ENCODE measurements around the gene ADRA2B. TPM values are rescaled to one million over a fixed set of nuclear protein-coding genes. Genes with fewer than 3 reads are reported as not detected.

The ADRA2B gene
- total and polyA plus RNA-seq, 2 donors (not counting 3 experiments of a cell fraction or from before 2014, with no cell fraction given) = not detected

DNA sequence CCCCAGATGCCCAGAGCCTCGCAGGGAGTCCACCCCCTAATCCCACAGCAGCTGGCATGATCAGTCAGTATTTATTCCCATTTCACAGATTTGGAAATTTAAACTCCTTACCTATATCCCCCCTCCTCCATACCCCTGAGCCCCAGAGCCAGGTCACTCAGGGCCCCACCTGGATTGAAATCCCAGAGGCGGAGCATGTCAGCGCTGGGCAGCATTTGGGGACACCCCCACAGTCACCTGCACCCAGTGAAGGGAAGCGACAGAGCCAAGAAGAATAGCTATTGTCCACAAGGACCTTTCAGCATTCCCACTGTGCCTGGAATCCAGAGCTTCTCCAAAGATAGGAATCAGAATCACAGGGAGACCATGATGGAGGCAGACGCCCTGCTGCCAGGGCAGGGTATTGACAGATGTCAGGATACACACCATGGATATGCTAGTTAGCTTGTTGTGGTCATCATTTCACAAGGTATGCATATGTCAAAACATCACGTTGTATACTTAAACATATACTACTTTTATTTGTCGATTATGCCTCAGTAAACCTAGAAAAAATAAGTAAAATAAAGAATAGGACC lies 22.9 kb upstream of the ADRA2B start:
- no peak overlapping the region for H3K4me3 ChIP-seq (replicated peaks in 1 of 3; ENCODE audit: insufficient read depth in 1 of 3, low read depth in 1 of 3, low read length in 3 of 3)
- POLR2A ChIA-PET = no interaction called here
- no peak overlapping the region for H3K4me2 ChIP-seq (ENCODE audit: insufficient read depth, low read length)
- no peaks in the 10 kb centered on the region for H3K4me1 ChIP-seq (ENCODE audit: control insufficient read depth, extremely low read depth, insufficient read depth, low read length)
- H3K9ac ChIP-seq (replicated peaks; ENCODE audit: extremely low read depth, insufficient read depth, low read length) = no peak overlapping the region
- H3K27ac ChIP-seq (ENCODE audit: insufficient read depth, low read depth, low read length) = no peak overlapping the region
- no peak for FAIRE-seq
- no peaks in the 10 kb centered on the region for H3K36me3 ChIP-seq (ENCODE audit: control insufficient read depth in 2 of 2, extremely low read depth in 1 of 2, insufficient read depth in 2 of 2, low read length in 2 of 2)
- no peaks in the 10 kb centered on the region for H3K9me3 ChIP-seq (replicated peaks; ENCODE audit: control insufficient read depth, insufficient read depth, low read length)
- CTCF ChIA-PET = interaction anchor here (0.6 to 6.0 kb wide), 15 partner anchors 8 to 371 kb away, joined by 3 to 208 read pairs (median 4); partner anchors contain the start of genes CIAO1, ITPRIPL1 and TMEM127
- dilution Hi-C loops (cut with MboI; ENCODE audit: extremely low pct_ligation_motif_present, low sequenced_read_pairs) (no loop called here), intact Hi-C loops (cut with micrococcal nuclease) (loop anchor here (2.0 kb wide), 1 partner anchor 370 kb away; no protein-coding TSS in a partner anchor)
- H3K27me3 ChIP-seq (ENCODE audit: control insufficient read depth in 2 of 2, insufficient read depth in 2 of 2, low read length in 2 of 2) = peaks cover 0 to 3% of the 10 kb centered on the region in 2 experiments
- H2AFZ ChIP-seq (ENCODE audit: low read depth, low read length) = no peak overlapping the region
- no peaks in the 10 kb centered on the region for H3K9me1 ChIP-seq (replicated peaks; ENCODE audit: control insufficient read depth, extremely low read depth, insufficient read depth, low read length)
- no peak for DNase-seq (ENCODE audit: low read depth, low spot score)
- H3K79me2 ChIP-seq (ENCODE audit: control insufficient read depth, insufficient read depth, low read length) = no peaks in the 10 kb centered on the region
- H4K20me1 ChIP-seq (replicated peaks; ENCODE audit: control insufficient read depth, extremely low read depth, insufficient read depth, low read length) = no peaks in the 10 kb centered on the region
- TF ChIP-seq POLR2A (IDR thresholded peaks at IDR 0.05; ENCODE audit: low read depth, low read length) (no peak), POLR2AphosphoS5 (IDR thresholded peaks at IDR 0.05; ENCODE audit: insufficient read depth, low read depth, low read length) (no peak), EZH2 (IDR thresholded peaks at IDR 0.05; ENCODE audit: borderline replicate concordance, low read depth, low read length, severe bottlenecking) (no peak), JUN (IDR thresholded peaks at IDR 0.05; ENCODE audit: borderline replicate concordance, insufficient read depth, insufficient read length, low read depth) (no peak), MYC (IDR thresholded peaks at IDR 0.05; ENCODE audit: low read depth, low read length) (no peak), FOS (IDR thresholded peaks at IDR 0.05; ENCODE audit: borderline replicate concordance, insufficient read depth, low read length) (no peak), GATA2 (IDR thresholded peaks at IDR 0.05; ENCODE audit: insufficient read depth, insufficient read length, low read depth, low read length) (no peak)
- TF ChIP-seq, protein P1, sequence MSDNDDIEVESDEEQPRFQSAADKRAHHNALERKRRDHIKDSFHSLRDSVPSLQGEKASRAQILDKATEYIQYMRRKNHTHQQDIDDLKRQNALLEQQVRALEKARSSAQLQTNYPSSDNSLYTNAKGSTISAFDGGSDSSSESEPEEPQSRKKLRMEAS (IDR thresholded peaks at IDR 0.05; ENCODE audit: insufficient read depth, insufficient read length) = no peak
- TF ChIP-seq, protein P2, sequence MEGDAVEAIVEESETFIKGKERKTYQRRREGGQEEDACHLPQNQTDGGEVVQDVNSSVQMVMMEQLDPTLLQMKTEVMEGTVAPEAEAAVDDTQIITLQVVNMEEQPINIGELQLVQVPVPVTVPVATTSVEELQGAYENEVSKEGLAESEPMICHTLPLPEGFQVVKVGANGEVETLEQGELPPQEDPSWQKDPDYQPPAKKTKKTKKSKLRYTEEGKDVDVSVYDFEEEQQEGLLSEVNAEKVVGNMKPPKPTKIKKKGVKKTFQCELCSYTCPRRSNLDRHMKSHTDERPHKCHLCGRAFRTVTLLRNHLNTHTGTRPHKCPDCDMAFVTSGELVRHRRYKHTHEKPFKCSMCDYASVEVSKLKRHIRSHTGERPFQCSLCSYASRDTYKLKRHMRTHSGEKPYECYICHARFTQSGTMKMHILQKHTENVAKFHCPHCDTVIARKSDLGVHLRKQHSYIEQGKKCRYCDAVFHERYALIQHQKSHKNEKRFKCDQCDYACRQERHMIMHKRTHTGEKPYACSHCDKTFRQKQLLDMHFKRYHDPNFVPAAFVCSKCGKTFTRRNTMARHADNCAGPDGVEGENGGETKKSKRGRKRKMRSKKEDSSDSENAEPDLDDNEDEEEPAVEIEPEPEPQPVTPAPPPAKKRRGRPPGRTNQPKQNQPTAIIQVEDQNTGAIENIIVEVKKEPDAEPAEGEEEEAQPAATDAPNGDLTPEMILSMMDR (IDR thresholded peaks at IDR 0.05; ENCODE audit: extremely low read depth in 1 of 2, insufficient read depth in 1 of 2, low read depth in 1 of 2, low read length in 2 of 2) = no peak
- BruUV-seq (replicated peaks) = no TSS peak

Measured in endothelial cell of umbilical vein (primary cell).